ENCODE results near the gene KAT6B. TPM values are rescaled to one million over a fixed set of nuclear protein-coding genes. Genes with fewer than 3 reads are reported as not detected.

The KAT6B gene
- total and polyA plus RNA-seq, 4 donors = 8.5 to 47.5 (median 21.4) TPM

GRCh38 chr10:75030371-75030770, 204.0 kb downstream of the KAT6B start:
- intact Hi-C loops (cut with DNase I) = no loop called here
- peaks cover 0 to 2% of the 10 kb centered on the region in 2 donors for H3K36me3 ChIP-seq (ENCODE audit: control insufficient read depth in 1 of 2, insufficient read depth in 2 of 2, low read length in 1 of 2)
- WGBS, 2 donors = 97 to 98% methylated on average over 10 of the region's 10 CpGs
- peak; percentile 27 for ATAC-seq (ENCODE audit: low FRiP score)
- H3K4me1 ChIP-seq (ENCODE audit: control insufficient read depth in 1 of 2, insufficient read depth in 2 of 2, low read length in 2 of 2) = no peaks in the 10 kb centered on the region
- no peaks in the 10 kb centered on the region for H3K27me3 ChIP-seq (ENCODE audit: control insufficient read depth in 1 of 2, insufficient read depth in 2 of 2, low read length in 1 of 2)
- no peak overlapping the region for H3K4me3 ChIP-seq (ENCODE audit: low read length in 2 of 2)
- H3K9me3 ChIP-seq (ENCODE audit: control insufficient read depth, low read length) = no peaks in the 10 kb centered on the region
- peak in 1 of 2 donors; percentile 41 for DNase-seq
- no peak overlapping the region for H3K27ac ChIP-seq (ENCODE audit: low read depth in 1 of 2, low read length in 2 of 2)

GRCh38 chr10:75032119-75032518, 205.7 kb downstream of the KAT6B start:
- Histone ChIP-seq H3K36me3 (ENCODE audit: control insufficient read depth in 1 of 2, insufficient read depth in 2 of 2, low read length in 1 of 2) (peaks cover 0 to 2% of the 10 kb centered on the region in 2 donors), H3K27me3 (ENCODE audit: control insufficient read depth in 1 of 2, insufficient read depth in 2 of 2, low read length in 1 of 2) (no peaks in the 10 kb centered on the region), H3K27ac (ENCODE audit: low read depth in 1 of 2, low read length in 2 of 2) (no peak overlapping the region), H3K4me1 (ENCODE audit: control insufficient read depth in 1 of 2, insufficient read depth in 2 of 2, low read length in 2 of 2) (no peaks in the 10 kb centered on the region), H3K4me3 (ENCODE audit: low read length in 2 of 2) (no peak overlapping the region), H3K9me3 (ENCODE audit: control insufficient read depth, low read length) (no peaks in the 10 kb centered on the region)
- 97 to 99% methylated on average over 3 of the region's 3 CpGs for WGBS, 2 donors
- no peak for ATAC-seq (ENCODE audit: low FRiP score)
- intact Hi-C loops (cut with DNase I) = no loop called here
- no peak for DNase-seq

GRCh38 chr10:75032813-75033212, 206.4 kb downstream of the KAT6B start:
- WGBS, 2 donors = 78 to 79% methylated on average over 8 of the region's 8 CpGs
- intact Hi-C loops (cut with DNase I) = no loop called here
- no peaks in the 10 kb centered on the region for H3K27me3 ChIP-seq (ENCODE audit: control insufficient read depth in 1 of 2, insufficient read depth in 2 of 2, low read length in 1 of 2)
- H3K36me3 ChIP-seq (ENCODE audit: control insufficient read depth in 1 of 2, insufficient read depth in 2 of 2, low read length in 1 of 2) = peaks cover 0 to 2% of the 10 kb centered on the region in 2 donors
- no peak overlapping the region for H3K4me3 ChIP-seq (ENCODE audit: low read length in 2 of 2)
- DNase-seq (no peak), ATAC-seq (ENCODE audit: low FRiP score) (no peak)
- H3K27ac ChIP-seq (ENCODE audit: low read depth in 1 of 2, low read length in 2 of 2) = no peak overlapping the region
- H3K9me3 ChIP-seq (ENCODE audit: control insufficient read depth, low read length) = no peaks in the 10 kb centered on the region
- no peaks in the 10 kb centered on the region for H3K4me1 ChIP-seq (ENCODE audit: control insufficient read depth in 1 of 2, insufficient read depth in 2 of 2, low read length in 2 of 2)

GRCh38 chr10:75033399-75034130, 207.2 kb downstream of the KAT6B start:
- intact Hi-C loops (cut with DNase I) = no loop called here
- peaks cover 0 to 2% of the 10 kb centered on the region in 2 donors for H3K36me3 ChIP-seq (ENCODE audit: control insufficient read depth in 1 of 2, insufficient read depth in 2 of 2, low read length in 1 of 2)
- H3K4me1 ChIP-seq (ENCODE audit: control insufficient read depth in 1 of 2, insufficient read depth in 2 of 2, low read length in 2 of 2) = no peaks in the 10 kb centered on the region
- ATAC-seq (ENCODE audit: low FRiP score) = no peak
- no peaks in the 10 kb centered on the region for H3K9me3 ChIP-seq (ENCODE audit: control insufficient read depth, low read length)
- no peak overlapping the region for H3K27ac ChIP-seq (ENCODE audit: low read depth in 1 of 2, low read length in 2 of 2)
- no peak overlapping the region for H3K4me3 ChIP-seq (ENCODE audit: low read length in 2 of 2)
- 92% methylated on average over 15 of the region's 15 CpGs for WGBS, 2 donors
- no peaks in the 10 kb centered on the region for H3K27me3 ChIP-seq (ENCODE audit: control insufficient read depth in 1 of 2, insufficient read depth in 2 of 2, low read length in 1 of 2)
- DNase-seq = no peak

- Histone ChIP-seq H3K4me1 (ENCODE audit: control insufficient read depth in 1 of 2, insufficient read depth in 2 of 2, low read length in 2 of 2) (no peaks in the 10 kb centered on the region), H3K27me3 (ENCODE audit: control insufficient read depth in 1 of 2, insufficient read depth in 2 of 2, low read length in 1 of 2) (no peaks in the 10 kb centered on the region), H3K27ac (ENCODE audit: low read depth in 1 of 2, low read length in 2 of 2) (no peak overlapping the region), H3K9me3 (ENCODE audit: control insufficient read depth, low read length) (no peaks in the 10 kb centered on the region), H3K4me3 (ENCODE audit: low read length in 2 of 2) (no peak overlapping the region), H3K36me3 (ENCODE audit: control insufficient read depth in 1 of 2, insufficient read depth in 2 of 2, low read length in 1 of 2) (peaks cover 0 to 2% of the 10 kb centered on the region in 2 donors)
- 68 to 69% methylated on average over 5 of the region's 5 CpGs for WGBS, 2 donors
- no peak for DNase-seq
- no peak for ATAC-seq (ENCODE audit: low FRiP score)
- intact Hi-C loops (cut with DNase I) = no loop called here
Measured at GRCh38 chr10:75034131-75034512, 207.7 kb downstream of the KAT6B start.

- intact Hi-C loops (cut with DNase I) = no loop called here
- WGBS, 2 donors = 61 to 62% methylated on average over 14 of the region's 14 CpGs
- Histone ChIP-seq H3K4me3 (ENCODE audit: low read length in 2 of 2) (no peak overlapping the region), H3K27me3 (ENCODE audit: control insufficient read depth in 1 of 2, insufficient read depth in 2 of 2, low read length in 1 of 2) (no peaks in the 10 kb centered on the region), H3K36me3 (ENCODE audit: control insufficient read depth in 1 of 2, insufficient read depth in 2 of 2, low read length in 1 of 2) (no peaks in the 10 kb centered on the region), H3K9me3 (ENCODE audit: control insufficient read depth, low read length) (no peaks in the 10 kb centered on the region), H3K4me1 (ENCODE audit: control insufficient read depth in 1 of 2, insufficient read depth in 2 of 2, low read length in 2 of 2) (no peaks in the 10 kb centered on the region), H3K27ac (ENCODE audit: low read depth in 1 of 2, low read length in 2 of 2) (no peak overlapping the region)
- ATAC-seq (ENCODE audit: low FRiP score) (no peak), DNase-seq (no peak)
Measured at GRCh38 chr10:75034714-75035258, 208.4 kb downstream of the KAT6B start.

- WGBS, 2 donors = 87% methylated on average over 10 of the region's 10 CpGs
- no peak overlapping the region for H3K4me3 ChIP-seq (ENCODE audit: low read length in 2 of 2)
- H3K27ac ChIP-seq (ENCODE audit: low read depth in 1 of 2, low read length in 2 of 2) = no peak overlapping the region
- intact Hi-C loops (cut with DNase I) = no loop called here
- no peaks in the 10 kb centered on the region for H3K36me3 ChIP-seq (ENCODE audit: control insufficient read depth in 1 of 2, insufficient read depth in 2 of 2, low read length in 1 of 2)
- ATAC-seq (ENCODE audit: low FRiP score) (peak; percentile 23), DNase-seq (no peak)
- H3K4me1 ChIP-seq (ENCODE audit: control insufficient read depth in 1 of 2, insufficient read depth in 2 of 2, low read length in 2 of 2) = no peaks in the 10 kb centered on the region
- H3K27me3 ChIP-seq (ENCODE audit: control insufficient read depth in 1 of 2, insufficient read depth in 2 of 2, low read length in 1 of 2) = no peaks in the 10 kb centered on the region
- H3K9me3 ChIP-seq (ENCODE audit: control insufficient read depth, low read length) = no peaks in the 10 kb centered on the region
Measured at GRCh38 chr10:75035975-75036708, 209.7 kb downstream of the KAT6B start.

- H3K36me3 ChIP-seq (ENCODE audit: control insufficient read depth in 1 of 2, insufficient read depth in 2 of 2, low read length in 1 of 2) = no peaks in the 10 kb centered on the region
- no peak overlapping the region for H3K4me3 ChIP-seq (ENCODE audit: low read length in 2 of 2)
- no peak overlapping the region for H3K27ac ChIP-seq (ENCODE audit: low read depth in 1 of 2, low read length in 2 of 2)
- DNase-seq (peak in 1 of 2 donors; percentile 69), ATAC-seq (ENCODE audit: low FRiP score) (no peak)
- intact Hi-C loops (cut with DNase I) = no loop called here
- H3K27me3 ChIP-seq (ENCODE audit: control insufficient read depth in 1 of 2, insufficient read depth in 2 of 2, low read length in 1 of 2) = no peaks in the 10 kb centered on the region
- H3K9me3 ChIP-seq (ENCODE audit: control insufficient read depth, low read length) = no peaks in the 10 kb centered on the region
- 91 to 92% methylated on average over 32 of the region's 32 CpGs for WGBS, 2 donors
- no peaks in the 10 kb centered on the region for H3K4me1 ChIP-seq (ENCODE audit: control insufficient read depth in 1 of 2, insufficient read depth in 2 of 2, low read length in 2 of 2)
Measured at GRCh38 chr10:75037171-75038153, 211.1 kb downstream of the KAT6B start.

Data from aorta (tissue), 5 donors.